SK-MEL-5 (cell line): Measurements from ENCODE around the gene MIB1. TPM values are rescaled to one million over a fixed set of nuclear protein-coding genes. Genes with fewer than 3 reads are reported as not detected.
"Not testable (repeated sequence)": the region's sequence is repeated elsewhere in the genome, so short reads cannot be mapped to it uniquely, and the experiment has no call there.

ENCODE experiments used
- DNase-seq: peaks from one replicate; pipeline ENCODE4 v3.0.0-alpha.2; 2016; ENCODE audit warnings: low read depth, low spot score
- in situ Hi-C: cut with HindIII; loops from 2 replicates; pipeline ENCODE4 v1.10.0; 2016; ENCODE audit warnings: low sequenced_read_pairs, high pct_unique_total_duplicates, low pct_unique_long_range_greater_than_20kb
- total RNA-seq: library from RNA; depleted of rRNA; stranded (reverse); fragments of >200 nt; shearing (Covaris generic); gene quantifications from 2 replicates; pipeline ENCODE4 v1.2.3, GENCODE V29; 2014

The MIB1 gene
- total RNA-seq, 1 experiment from 2014 or later: 23.0 TPM

- DNase-seq, in situ Hi-C loops: not testable (repeated sequence)
Observed at GRCh38 chr18:21796089-21796488, 55.5 kb downstream of the MIB1 start.

GRCh38 chr18:21798126-21798525 lies 57.5 kb downstream of the MIB1 start:
- DNase-seq: no peak
- in situ Hi-C loops: no loop called here

- no peak for DNase-seq
- in situ Hi-C loops: no loop called here
Observed at GRCh38 chr18:21799721-21800120, 59.1 kb downstream of the MIB1 start.

- peak; percentile 14 for DNase-seq
- in situ Hi-C loops: no loop called here
Observed at GRCh38 chr18:21803495-21803894, 62.9 kb downstream of the MIB1 start.

GRCh38 chr18:21805771-21806366 lies 65.3 kb downstream of the MIB1 start:
- DNase-seq: no peak
- in situ Hi-C loops: no loop called here

GRCh38 chr18:21808185-21808584 lies 67.6 kb downstream of the MIB1 start:
- in situ Hi-C loops: no loop called here
- DNase-seq: no peak

GRCh38 chr18:21809725-21810124 lies 69.1 kb downstream of the MIB1 start:
- in situ Hi-C loops: no loop called here
- no peak for DNase-seq

GRCh38 chr18:21815101-21815500 lies 74.5 kb downstream of the MIB1 start:
- in situ Hi-C loops: no loop called here
- DNase-seq: no peak

GRCh38 chr18:21820033-21820810 lies 79.6 kb downstream of the MIB1 start:
- peak; percentile 34 for DNase-seq
- in situ Hi-C loops: no loop called here

GRCh38 chr18:21820811-21821143 lies 80.2 kb downstream of the MIB1 start:
- no peak for DNase-seq
- in situ Hi-C loops: no loop called here

GRCh38 chr18:21823848-21824247 lies 83.3 kb downstream of the MIB1 start:
- DNase-seq: no peak
- in situ Hi-C loops: no loop called here

GRCh38 chr18:21826196-21826595 lies 85.6 kb downstream of the MIB1 start:
- in situ Hi-C loops: no loop called here
- no peak for DNase-seq

GRCh38 chr18:21826641-21827302 lies 86.2 kb downstream of the MIB1 start:
- in situ Hi-C loops: no loop called here
- DNase-seq: no peak

GRCh38 chr18:21830532-21830931 lies 89.9 kb downstream of the MIB1 start:
- in situ Hi-C loops: no loop called here
- no peak for DNase-seq

- no peak for DNase-seq
- in situ Hi-C loops: no loop called here
Observed at GRCh38 chr18:21831413-21831831, 90.8 kb downstream of the MIB1 start.

- DNase-seq: no peak
- in situ Hi-C loops: no loop called here
Observed at GRCh38 chr18:21833604-21834298, 93.2 kb downstream of the MIB1 start.

GRCh38 chr18:21834299-21834660 lies 93.7 kb downstream of the MIB1 start:
- no peak for DNase-seq
- in situ Hi-C loops: no loop called here

GRCh38 chr18:21841570-21841969 lies 101.0 kb downstream of the MIB1 start:
- DNase-seq: no peak
- in situ Hi-C loops: no loop called here
